GM23338 (cell line): ENCODE data around the gene ZNF214. TPM values are rescaled to one million over a fixed set of nuclear protein-coding genes. Genes with fewer than 3 reads are reported as not detected.

ENCODE experiments used
- ATAC-seq: fragments of 200-7000 bp; cut with Tn5 transposase; 3 replicates; pipeline ENCODE4 v1.9.1; 2020
- DNase-seq: peaks from one replicate; pipeline ENCODE4 v3.0.0-alpha.2; 2015; ENCODE audit warnings: low spot score
- H2AFZ ChIP-seq: fragments of 200-600 bp; sonication (generic); 2 replicates; pipeline ENCODE4 v1.8.0; 2016; ENCODE audit warnings: antibody characterized with exemption, mild to moderate bottlenecking, moderate library complexity
- H3F3A ChIP-seq: fragments of 200-600 bp; sonication (generic); replicated peaks from 2 replicates; pipeline ENCODE4 v1.8.0; 2017; ENCODE audit warnings: antibody characterized with exemption, mixed run types, low read depth
- H3K27ac ChIP-seq: fragments of 200-600 bp; sonication (generic); 2 replicates; pipeline ENCODE4 v1.6.1; 2016; ENCODE audit warnings: low read depth
- H3K27me3 ChIP-seq: fragments of 200-600 bp; sonication (generic); 2 replicates; pipeline ENCODE4 v1.8.0; 2016; ENCODE audit warnings: mild to moderate bottlenecking, mixed run types, moderate library complexity; ENCODE audit not compliant: insufficient read depth
- H3K36me3 ChIP-seq: fragments of 200-600 bp; sonication (generic); 2 replicates; pipeline ENCODE4 v1.8.0; 2016; ENCODE audit warnings: mild to moderate bottlenecking; ENCODE audit not compliant: insufficient read depth
- H3K4me1 ChIP-seq: fragments of 200-600 bp; sonication (generic); 2 replicates; pipeline ENCODE4 v1.8.0; 2016; ENCODE audit warnings: mild to moderate bottlenecking, moderate library complexity; ENCODE audit not compliant: insufficient read depth
- H3K4me2 ChIP-seq: fragments of 200-600 bp; sonication (generic); 2 replicates; pipeline ENCODE4 v1.7.1; 2017; ENCODE audit warnings: mixed run types
- H3K4me3 ChIP-seq: fragments of 200-600 bp; sonication (generic); 2 replicates; pipeline ENCODE4 v1.6.1; 2016; ENCODE audit warnings: mixed run types
- H3K79me2 ChIP-seq: fragments of 200-600 bp; sonication (generic); replicated peaks from 2 replicates; pipeline ENCODE4 v1.8.0; 2017; ENCODE audit warnings: mild to moderate bottlenecking; ENCODE audit not compliant: insufficient read depth
- H3K9me2 ChIP-seq: fragments of 200-600 bp; sonication (generic); 2 replicates; pipeline ENCODE4 v1.8.0; 2017; ENCODE audit not compliant: insufficient read depth
- H4K20me1 ChIP-seq: fragments of 200-600 bp; sonication (generic); replicated peaks from 2 replicates; pipeline ENCODE4 v1.8.0; 2017; ENCODE audit warnings: mild to moderate bottlenecking; ENCODE audit not compliant: insufficient read depth
- H3K27ac Mint-ChIP-seq: 2 replicates; pipeline ENCODE4 v1.8.0; 2020; ENCODE audit warnings: inconsistent platforms, mild to moderate bottlenecking, moderate library complexity, mixed read lengths
- H3K27me3 Mint-ChIP-seq: 3 replicates; pipeline ENCODE4 v1.8.0; 2022; ENCODE audit warnings: low read depth, mild to moderate bottlenecking, moderate library complexity, mixed read lengths, inconsistent platforms; ENCODE audit not compliant: insufficient read depth, poor library complexity
- H3K36me3 Mint-ChIP-seq: 3 replicates; pipeline ENCODE4 v1.8.0; 2021; ENCODE audit warnings: low read depth, mild to moderate bottlenecking, inconsistent platforms, moderate library complexity, mixed read lengths
- H3K4me1 Mint-ChIP-seq: 3 replicates; pipeline ENCODE4 v1.8.0; 2020; ENCODE audit warnings: mild to moderate bottlenecking, inconsistent platforms, mixed read lengths
- H3K4me3 Mint-ChIP-seq: 3 replicates; pipeline ENCODE4 v1.8.0; 2021; ENCODE audit warnings: moderate library complexity, mild to moderate bottlenecking, inconsistent platforms, mixed read lengths
- H3K9me3 Mint-ChIP-seq: 3 replicates; pipeline ENCODE4 v1.8.0; 2020; ENCODE audit warnings: moderate library complexity, mild to moderate bottlenecking, inconsistent platforms, mixed read lengths
- CTCF ChIP-seq, 2 experiments: fragments of 200-600 bp in 1 of 2; sonication (generic) in 1 of 2; conservative IDR thresholded peaks; 2 replicates each; pipeline versions ENCODE4 v1.5.1 to v1.6.1; 2016 to 2017; ENCODE audit warnings: antibody characterized with exemption in 2 of 2, low read depth in 2 of 2, mild to moderate bottlenecking in 2 of 2, moderate library complexity in 1 of 2
- EZH2phosphoT487 ChIP-seq: fragments of 200-600 bp; sonication (generic); IDR thresholded peaks from one replicate; pipeline ENCODE4 v1.8.1; 2018; ENCODE audit warnings: antibody characterized with exemption; ENCODE audit not compliant: unreplicated experiment
- ZNF462 ChIP-seq: fragments of 250-450 bp; sonication (Bioruptor Pico); IDR thresholded peaks from 2 replicates; pipeline ENCODE4 v1.5.0; 2020; ENCODE audit warnings: mild to moderate bottlenecking, moderate library complexity
- polyA plus RNA-seq: library from polyadenylated mRNA; unstranded; fragments of >200 nt; fragmentation: Nextera tagmentation; extraction: Ambion mirVana; gene quantifications from 2 replicates; pipeline ENCODE4 v1.2.1, GENCODE V29; 2016
- total RNA-seq: library from RNA; depleted of rRNA; stranded (reverse); fragments of >200 nt; shearing (Covaris generic); gene quantifications from 2 replicates; pipeline ENCODE4 v1.2.3, GENCODE V29; 2014
- TF ChIP-seq, protein P1 (sequence below): IDR thresholded peaks from one replicate; pipeline ENCODE4 v1.6.1; 2018; ENCODE audit warnings: antibody characterized with exemption; ENCODE audit not compliant: unreplicated experiment

ZNF214 gene
- total and polyA plus RNA-seq, 2 experiments from 2014 or later, result 2.4 to 4.3 TPM

DNA sequence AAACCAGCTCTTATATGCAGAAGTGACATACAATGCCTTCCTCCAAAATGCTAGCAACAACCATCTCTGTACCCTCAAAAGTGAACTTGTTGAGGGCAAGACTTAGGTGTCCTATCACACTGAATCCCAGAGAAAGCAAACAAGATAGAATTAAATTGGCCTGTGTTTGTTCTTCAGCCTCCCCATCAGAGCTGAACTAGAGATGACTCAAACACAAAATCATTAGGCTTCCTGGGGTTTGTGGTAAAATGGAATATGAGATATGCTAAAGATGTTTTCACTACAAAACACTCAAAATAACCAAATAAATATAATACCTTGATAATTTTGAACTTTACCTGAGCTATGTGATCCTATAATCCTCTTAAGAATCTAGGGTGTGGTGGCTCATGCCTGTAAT lies 31.6 kb downstream of the ZNF214 start (continued):
- TF ChIP-seq CTCF (conservative IDR thresholded peaks at IDR 0.05; ENCODE audit: low read depth in 2 of 2), result no peak

GRCh38 chr11:6986487-6986886 lies 33.7 kb downstream of the ZNF214 start:
- Histone ChIP-seq H3K36me3 (no peaks in the 10 kb centered on the region), H3K4me1 (no peaks in the 10 kb centered on the region), H3K79me2 (no peaks in the 10 kb centered on the region), H3K27me3 (no peaks in the 10 kb centered on the region), H4K20me1 (no peaks in the 10 kb centered on the region), H3K4me2 (no peak overlapping the region), H3K27ac (no peak overlapping the region), H2AFZ (no peak overlapping the region), H3F3A (no peaks in the 10 kb centered on the region), H3K4me3 (no peak overlapping the region), H3K9me2 (no peaks in the 10 kb centered on the region)
- no peak for DNase-seq
- no peaks in the 10 kb centered on the region; the same call in 2 of the 3 replicates for H3K9me3 Mint-ChIP-seq
- H3K4me1 Mint-ChIP-seq, result no peaks in the 10 kb centered on the region; the same call in 2 of the 3 replicates
- TF ChIP-seq ZNF462 (CRISPR knock-in tag) (no peak), EZH2phosphoT487 (no peak), CTCF (conservative IDR thresholded peaks at IDR 0.05; ENCODE audit: low read depth in 2 of 2) (no peak)
- TF ChIP-seq, protein P1, sequence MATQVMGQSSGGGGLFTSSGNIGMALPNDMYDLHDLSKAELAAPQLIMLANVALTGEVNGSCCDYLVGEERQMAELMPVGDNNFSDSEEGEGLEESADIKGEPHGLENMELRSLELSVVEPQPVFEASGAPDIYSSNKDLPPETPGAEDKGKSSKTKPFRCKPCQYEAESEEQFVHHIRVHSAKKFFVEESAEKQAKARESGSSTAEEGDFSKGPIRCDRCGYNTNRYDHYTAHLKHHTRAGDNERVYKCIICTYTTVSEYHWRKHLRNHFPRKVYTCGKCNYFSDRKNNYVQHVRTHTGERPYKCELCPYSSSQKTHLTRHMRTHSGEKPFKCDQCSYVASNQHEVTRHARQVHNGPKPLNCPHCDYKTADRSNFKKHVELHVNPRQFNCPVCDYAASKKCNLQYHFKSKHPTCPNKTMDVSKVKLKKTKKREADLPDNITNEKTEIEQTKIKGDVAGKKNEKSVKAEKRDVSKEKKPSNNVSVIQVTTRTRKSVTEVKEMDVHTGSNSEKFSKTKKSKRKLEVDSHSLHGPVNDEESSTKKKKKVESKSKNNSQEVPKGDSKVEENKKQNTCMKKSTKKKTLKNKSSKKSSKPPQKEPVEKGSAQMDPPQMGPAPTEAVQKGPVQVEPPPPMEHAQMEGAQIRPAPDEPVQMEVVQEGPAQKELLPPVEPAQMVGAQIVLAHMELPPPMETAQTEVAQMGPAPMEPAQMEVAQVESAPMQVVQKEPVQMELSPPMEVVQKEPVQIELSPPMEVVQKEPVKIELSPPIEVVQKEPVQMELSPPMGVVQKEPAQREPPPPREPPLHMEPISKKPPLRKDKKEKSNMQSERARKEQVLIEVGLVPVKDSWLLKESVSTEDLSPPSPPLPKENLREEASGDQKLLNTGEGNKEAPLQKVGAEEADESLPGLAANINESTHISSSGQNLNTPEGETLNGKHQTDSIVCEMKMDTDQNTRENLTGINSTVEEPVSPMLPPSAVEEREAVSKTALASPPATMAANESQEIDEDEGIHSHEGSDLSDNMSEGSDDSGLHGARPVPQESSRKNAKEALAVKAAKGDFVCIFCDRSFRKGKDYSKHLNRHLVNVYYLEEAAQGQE, result no peak
- no peaks in the 10 kb centered on the region for H3K27me3 Mint-ChIP-seq
- H3K4me3 Mint-ChIP-seq, result no peak overlapping the region
- H3K27ac Mint-ChIP-seq, result no peak overlapping the region
- ATAC-seq, result no peak
- H3K36me3 Mint-ChIP-seq, result peaks cover 5% of the 10 kb centered on the region; the same call in 1 of the 3 replicates
